ENCODE data around the gene LAMA2.

GRCh38 chr6:129329678-129330077, 446.7 kb downstream of the LAMA2 start:
- TF ChIP-seq POLR2A (IDR thresholded peaks at IDR 0.05; ENCODE audit: low read length) (no peak), GATA1 (IDR thresholded peaks at IDR 0.05; ENCODE audit: low read depth, low read length) (no peak)

All from erythroblast (primary cell).